Measurements from ENCODE around the gene CDH13. TPM values are rescaled to one million over a fixed set of nuclear protein-coding genes. Genes with fewer than 3 reads are reported as not detected.

CDH13 gene
- total and polyA plus RNA-seq, 2 of the 8 experiments (the other 6 are each of a cell fraction or from before 2014, with no cell fraction given), result 2.3 to 2.4 TPM

DNA sequence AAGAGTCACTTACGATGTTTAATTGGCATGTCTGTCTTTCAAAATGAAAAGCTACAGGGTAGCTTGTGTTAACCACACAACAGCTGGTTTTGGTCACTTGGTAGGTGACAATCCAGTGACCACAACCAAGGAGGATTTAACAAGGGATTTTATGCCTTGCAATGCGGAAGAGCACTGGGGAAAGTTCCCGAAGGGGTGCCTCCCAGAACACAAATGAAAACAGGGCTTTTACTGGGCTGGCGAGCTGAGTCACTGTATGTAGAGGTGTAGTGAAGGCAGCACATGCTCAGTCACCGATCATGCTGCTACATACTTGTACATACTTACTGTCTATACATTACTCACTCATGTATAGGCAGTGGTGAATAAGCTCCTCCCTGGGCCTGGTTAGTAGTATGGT is 483.5 kb downstream of the CDH13 start:
- ChIA-PET POLR2A (ENCODE audit: partially characterized antibody) (no interaction called here), CTCF (ENCODE audit: partially characterized antibody) (interaction anchor here (1.0 kb wide), 1 partner anchor 19 kb away, joined by 3 read pairs; no protein-coding TSS in a partner anchor)
- Histone ChIP-seq H3K23ac (ENCODE audit: insufficient read length) (no peak overlapping the region), H2BK12ac (ENCODE audit: low read depth, low read length) (no peak overlapping the region), H3K4me2 (ENCODE audit: insufficient read depth in 1 of 2, low read depth in 2 of 2, low read length in 2 of 2) (no peak overlapping the region), H3K9ac (replicated peaks in 1 of 4; ENCODE audit: extremely low read depth in 1 of 4, low read depth in 3 of 4, low read length in 3 of 4) (no peak overlapping the region), H4K20me1 (replicated peaks in 1 of 2; ENCODE audit: control insufficient read depth in 1 of 2, insufficient read depth in 2 of 2, low read length in 2 of 2) (no peaks in the 10 kb centered on the region), H2AK5ac (ENCODE audit: low read depth, low read length) (no peak overlapping the region), H3K23me2 (ENCODE audit: low read depth, low read length) (peaks cover 2% of the 10 kb centered on the region; the same call in 1 of the 2 replicates), H4K5ac (ENCODE audit: insufficient read length, low read depth, low read length) (no peak overlapping the region), H3K4me1 (replicated peaks in 1 of 4; ENCODE audit: control insufficient read depth in 3 of 4, insufficient read depth in 4 of 4, low read length in 3 of 4) (peaks cover 0 to 8% (median 4%) of the 10 kb centered on the region in 4 experiments; a peak in 4 of 7 replicates), H3K4ac (replicated peaks; ENCODE audit: insufficient read length, low read depth, low read length) (no peak overlapping the region), H3K27ac (ENCODE audit: low read depth, low read length) (no peak overlapping the region), H2BK20ac (ENCODE audit: low read length) (no peak overlapping the region), H3K79me2 (ENCODE audit: control insufficient read depth in 1 of 2, insufficient read depth in 2 of 2, low read length in 2 of 2) (no peaks in the 10 kb centered on the region), H2BK120ac (replicated peaks; ENCODE audit: low read depth, low read length) (no peak overlapping the region), H3K79me1 (ENCODE audit: low read depth, low read length) (no peaks in the 10 kb centered on the region), H4K8ac (ENCODE audit: extremely low read depth, insufficient read depth, low read length) (no peak overlapping the region), H2BK5ac (ENCODE audit: low read depth, low read length) (no peak overlapping the region), H3K14ac (ENCODE audit: insufficient read length) (no peak overlapping the region), H3K36me3 (ENCODE audit: control insufficient read depth in 2 of 4, insufficient read depth in 4 of 4, low read length in 3 of 4) (no peaks in the 10 kb centered on the region), H3K56ac (replicated peaks; ENCODE audit: insufficient read length, low read depth, low read length) (no peak overlapping the region), H3K9me3 (ENCODE audit: insufficient read depth in 2 of 2, low read depth in 1 of 2, low read length in 1 of 2) (no peaks in the 10 kb centered on the region), H3K27me3 (replicated peaks in 1 of 4; ENCODE audit: control insufficient read depth in 3 of 4, extremely low read depth in 1 of 4, insufficient read depth in 3 of 4, low read length in 3 of 4) (peaks cover 0 to 5% (median 0%) of the 10 kb centered on the region in 4 experiments; a peak in 2 of 7 replicates), H4K91ac (replicated peaks; ENCODE audit: insufficient read length, low read length) (no peak overlapping the region), H3K18ac (ENCODE audit: extremely low read depth, low read length) (no peak overlapping the region), H3K4me3 (ENCODE audit: extremely low read depth in 1 of 4, insufficient read depth in 2 of 4, low read depth in 3 of 4, low read length in 4 of 4) (no peak overlapping the region), H2BK15ac (ENCODE audit: low read length) (no peak overlapping the region), H2AFZ (ENCODE audit: low read length) (no peak overlapping the region)
- WGBS, 2 experiments (ENCODE audit: extremely low coverage in 1 of 2, insufficient coverage in 1 of 2, insufficient read length in 1 of 2, insufficient replicate concordance in 2 of 2, low coverage in 1 of 2, low lambda C conversion rate in 2 of 2, missing lambda C conversion rate in 1 of 2), result 86% methylated on average over 5 of the region's 5 CpGs; no CpG with 5 or more reads in 1 of the 2 experiments
- no peak for FAIRE-seq
- no peak for TF ChIP-seq TAF1 (IDR thresholded peaks at IDR 0.05; ENCODE audit: low read depth, low read length)
- no peak for TF ChIP-seq KDM1A (IDR thresholded peaks at IDR 0.05; ENCODE audit: borderline replicate concordance, low read length)
- no peak for TF ChIP-seq TEAD4 (IDR thresholded peaks at IDR 0.05; ENCODE audit: low read depth, low read length)
- TF ChIP-seq BCL11A (IDR thresholded peaks at IDR 0.05; ENCODE audit: low read depth in 2 of 2, low read length in 2 of 2), result no peak
- no peak for TF ChIP-seq POLR2A (IDR thresholded peaks at IDR 0.05; ENCODE audit: control extremely low read depth in 1 of 2, low read depth in 2 of 2, low read length in 2 of 2)
- TF ChIP-seq CTBP2 (IDR thresholded peaks at IDR 0.05; ENCODE audit: borderline replicate concordance, insufficient read depth, insufficient read length, low read length), result no peak
- TF ChIP-seq SP4 (IDR thresholded peaks at IDR 0.05; ENCODE audit: low read length), result no peak
- TF ChIP-seq CHD2 (IDR thresholded peaks at IDR 0.05; ENCODE audit: low read length), result no peak
- TF ChIP-seq GABPA (IDR thresholded peaks at IDR 0.05; ENCODE audit: borderline replicate concordance, insufficient read depth, low read length), result no peak
- no peak for TF ChIP-seq TCF12 (IDR thresholded peaks at IDR 0.05; ENCODE audit: low read depth, low read length)
- TF ChIP-seq JUND (IDR thresholded peaks at IDR 0.05; ENCODE audit: low read length), result no peak
- no peak for DNase-seq (ENCODE audit: low read depth in 1 of 2, low spot score in 2 of 2)
